ENCODE data around the gene MEF2D.

MEF2D gene

DNA sequence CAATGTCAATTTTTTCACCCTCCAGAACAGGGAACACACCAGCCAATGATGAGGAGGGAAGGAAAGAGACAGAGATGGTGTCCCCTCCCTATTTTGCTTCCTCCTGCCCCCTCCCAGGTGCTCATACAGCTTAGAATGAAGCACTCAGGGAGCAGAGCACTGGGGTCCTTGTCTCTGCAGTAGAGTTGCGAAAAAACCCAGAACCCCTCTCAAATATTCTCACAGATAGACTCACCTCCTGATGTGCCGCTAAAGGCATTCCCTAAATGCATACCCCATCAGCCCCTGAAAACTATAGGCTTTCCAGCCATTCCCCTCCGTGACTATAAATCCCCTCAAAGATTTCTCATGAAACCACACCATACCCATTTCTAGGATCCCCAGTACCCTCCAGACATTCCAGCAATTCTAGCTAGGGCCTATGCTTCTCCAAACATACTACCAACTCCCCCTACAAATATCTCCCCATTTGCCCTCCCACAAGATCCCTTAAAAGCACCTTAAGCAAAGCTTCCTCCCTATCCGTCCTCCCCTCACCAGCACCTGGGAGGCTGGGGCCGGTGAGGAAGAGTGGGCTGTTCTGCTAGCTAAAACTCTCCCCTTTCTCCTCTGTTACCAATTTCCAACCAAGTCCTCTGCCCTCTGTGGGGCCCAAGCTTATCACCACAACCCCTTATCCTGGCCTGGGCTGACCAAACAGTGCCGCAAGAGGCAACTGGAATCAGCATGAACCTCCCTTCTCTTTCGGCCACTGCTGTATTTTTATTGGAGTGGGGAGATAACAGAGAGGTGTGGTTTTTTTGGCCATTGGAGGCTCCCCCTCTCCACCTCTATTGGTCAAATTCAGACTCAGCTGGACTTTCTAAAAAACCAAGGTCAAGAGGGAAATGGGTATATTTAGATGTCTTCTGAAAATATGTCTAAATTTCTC, 76.9 kb downstream of the MEF2D start:
- TF ChIP-seq CTCF (IDR thresholded peaks at IDR 0.05; ENCODE audit: low read depth, low read length) = no peak
- H3K4me3 ChIP-seq (ENCODE audit: low read depth, low read length) = no peak overlapping the region

GRCh38 chr1:156422602-156423091, 77.9 kb downstream of the MEF2D start:
- TF ChIP-seq CTCF (IDR thresholded peaks at IDR 0.05; ENCODE audit: low read depth, low read length) = no peak
- H3K4me3 ChIP-seq (ENCODE audit: low read depth, low read length) = no peak overlapping the region

GRCh38 chr1:156421939-156422601, 78.5 kb downstream of the MEF2D start:
- no peak overlapping the region for H3K4me3 ChIP-seq (ENCODE audit: low read depth, low read length)
- TF ChIP-seq CTCF (IDR thresholded peaks at IDR 0.05; ENCODE audit: low read depth, low read length) = no peak

- H3K4me3 ChIP-seq (ENCODE audit: low read depth, low read length) = no peak overlapping the region
These were observed 79.3 kb downstream of the MEF2D start for GRCh38 chr1:156421062-156421938.

DNA sequence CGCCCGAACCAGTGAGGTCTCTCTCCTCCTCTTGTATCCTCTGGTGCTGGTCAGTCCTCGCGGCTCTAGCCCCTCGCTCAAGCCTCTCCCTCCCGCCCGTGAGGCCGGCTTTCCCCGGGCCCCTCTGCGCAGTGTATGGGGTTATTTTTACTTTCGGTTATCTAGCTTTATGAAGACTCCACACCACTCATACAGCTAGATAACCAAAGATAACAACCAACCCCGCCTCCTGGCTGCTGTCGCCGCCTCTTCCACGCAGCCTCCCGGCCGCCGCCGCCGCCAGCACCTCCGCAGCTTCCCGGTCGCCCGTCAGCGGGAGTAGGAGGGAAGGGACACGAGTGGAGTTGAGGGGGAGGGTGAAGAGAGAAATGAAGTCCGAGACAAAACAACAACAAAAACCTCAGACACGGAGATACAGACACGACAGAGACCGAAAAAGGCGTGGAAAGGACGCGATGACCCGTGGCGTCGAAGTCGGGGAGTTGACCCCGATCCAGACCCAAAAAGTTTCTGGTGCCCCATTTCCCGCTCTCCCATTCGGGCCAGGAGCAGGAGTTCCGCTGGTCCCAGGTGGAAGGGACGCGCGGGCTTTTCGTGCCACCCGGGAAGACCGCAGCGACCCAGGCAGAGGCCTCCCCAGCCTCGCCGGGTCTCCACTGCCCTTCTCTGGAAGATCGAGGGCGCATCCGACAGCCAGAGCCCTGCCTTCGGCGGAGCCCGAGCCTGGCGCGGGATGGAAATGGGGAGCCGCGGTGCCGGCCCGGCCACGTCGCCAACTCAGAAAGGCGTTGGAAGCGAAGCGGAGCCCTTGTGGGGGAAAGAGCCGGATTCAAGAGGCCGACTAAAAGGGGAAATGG, 80.1 kb downstream of the MEF2D start:
- TF ChIP-seq CTCF (IDR thresholded peaks at IDR 0.05; ENCODE audit: low read depth, low read length) = no peak

More at GRCh38 chr1:156421062-156421938, 79.3 kb downstream of the MEF2D start:
- no peak for TF ChIP-seq CTCF (IDR thresholded peaks at IDR 0.05; ENCODE audit: low read depth, low read length)

GRCh38 chr1:156419854-156420204, 80.7 kb downstream of the MEF2D start:
- no peak for TF ChIP-seq CTCF (IDR thresholded peaks at IDR 0.05; ENCODE audit: low read depth, low read length)
- H3K4me3 ChIP-seq (ENCODE audit: low read depth, low read length) = no peak overlapping the region

More for the DNA sequence above, 80.1 kb downstream of the MEF2D start:
- no peak overlapping the region for H3K4me3 ChIP-seq (ENCODE audit: low read depth, low read length)

Data from WI38 (cell line).